ENCODE measurements around the gene RFX3. TPM values are rescaled to one million over a fixed set of nuclear protein-coding genes. Genes with fewer than 3 reads are reported as not detected.

The RFX3 gene
- total RNA-seq, 2 donors from 2014 or later, result 2.2 to 2.7 TPM

GRCh38 chr9:3288686-3289085 lies 237.1 kb downstream of the RFX3 start:
- no peak for TF ChIP-seq CTCF (IDR thresholded peaks at IDR 0.05)
- no peak for DNase-seq (ENCODE audit: low spot score)
- Histone ChIP-seq H3K27me3 (no peaks in the 10 kb centered on the region), H3K36me3 (no peaks in the 10 kb centered on the region), H3K4me3 (no peak overlapping the region), H3K9me3 (no peaks in the 10 kb centered on the region), H3K27ac (no peak overlapping the region), H3K4me1 (no peaks in the 10 kb centered on the region)

- H3K27ac ChIP-seq, result no peak overlapping the region
- H3K27me3 ChIP-seq, result no peaks in the 10 kb centered on the region
- DNase-seq (ENCODE audit: low spot score), result no peak
- H3K36me3 ChIP-seq, result no peaks in the 10 kb centered on the region
- no peaks in the 10 kb centered on the region for H3K4me1 ChIP-seq
- TF ChIP-seq CTCF (IDR thresholded peaks at IDR 0.05), result no peak
- H3K4me3 ChIP-seq, result no peak overlapping the region
- H3K9me3 ChIP-seq, result no peaks in the 10 kb centered on the region
These were observed 240.2 kb downstream of the RFX3 start for GRCh38 chr9:3285365-3286161.

GRCh38 chr9:3282365-3282764 lies 243.4 kb downstream of the RFX3 start:
- Histone ChIP-seq H3K4me1 (no peaks in the 10 kb centered on the region), H3K4me3 (no peak overlapping the region), H3K27ac (no peak overlapping the region), H3K36me3 (no peaks in the 10 kb centered on the region), H3K9me3 (no peaks in the 10 kb centered on the region), H3K27me3 (no peaks in the 10 kb centered on the region)
- no peak for TF ChIP-seq CTCF (IDR thresholded peaks at IDR 0.05)
- no peak for DNase-seq (ENCODE audit: low spot score)

- Histone ChIP-seq H3K4me1 (no peaks in the 10 kb centered on the region), H3K27ac (no peak overlapping the region), H3K36me3 (no peaks in the 10 kb centered on the region), H3K27me3 (no peaks in the 10 kb centered on the region), H3K4me3 (no peak overlapping the region), H3K9me3 (no peaks in the 10 kb centered on the region)
- no peak for TF ChIP-seq CTCF (IDR thresholded peaks at IDR 0.05)
- DNase-seq (ENCODE audit: low spot score), result no peak
These were observed 244.4 kb downstream of the RFX3 start for GRCh38 chr9:3281399-3281798.

- Histone ChIP-seq H3K4me1 (no peaks in the 10 kb centered on the region), H3K27ac (no peak overlapping the region), H3K36me3 (no peaks in the 10 kb centered on the region), H3K4me3 (no peak overlapping the region), H3K27me3 (no peaks in the 10 kb centered on the region), H3K9me3 (no peaks in the 10 kb centered on the region)
- no peak for TF ChIP-seq CTCF (IDR thresholded peaks at IDR 0.05)
- DNase-seq (ENCODE audit: low spot score), result no peak
These were observed 248.6 kb downstream of the RFX3 start for GRCh38 chr9:3277200-3277599.

- Histone ChIP-seq H3K4me3 (no peak overlapping the region), H3K27me3 (no peaks in the 10 kb centered on the region), H3K36me3 (peaks cover 1% of the 10 kb centered on the region), H3K27ac (no peak overlapping the region), H3K4me1 (no peaks in the 10 kb centered on the region), H3K9me3 (no peaks in the 10 kb centered on the region)
- TF ChIP-seq CTCF (IDR thresholded peaks at IDR 0.05), result no peak
- DNase-seq (ENCODE audit: low spot score), result no peak
These were observed 254.2 kb downstream of the RFX3 start for GRCh38 chr9:3271581-3271980.
